Neutrophil (primary cell): ENCODE results near the gene YKT6.

Experiments
- H3K27ac ChIP-seq: fragments of 200-600 bp; sonication (generic); 2 replicates; pipeline ENCODE4 v1.5.1; 2016; ENCODE audit warnings: mild to moderate bottlenecking, moderate library complexity
- H3K27me3 ChIP-seq: fragments of 200-600 bp; sonication (generic); 2 replicates; pipeline ENCODE4 v1.6.0; 2016; ENCODE audit warnings: mild to moderate bottlenecking
- H3K36me3 ChIP-seq: fragments of 200-600 bp; sonication (generic); 2 replicates; pipeline ENCODE4 v1.5.1; 2017
- H3K4me1 ChIP-seq, 2 experiments: fragments of 200-600 bp in 1 of 2; sonication (generic) in 1 of 2; 1 replicate in 1 of 2; 2 replicates in 1 of 2; pipeline versions ENCODE4 v1.5.1 to v1.6.1; 2013 to 2016; ENCODE audit warnings: low read depth in 1 of 2, low read length in 1 of 2, mild to moderate bottlenecking in 1 of 2, moderate library complexity in 1 of 2; ENCODE audit not compliant: control insufficient read depth in 1 of 2, insufficient read depth in 1 of 2
- H3K4me3 ChIP-seq, 2 experiments: fragments of 200-600 bp in 1 of 2; sonication (generic) in 1 of 2; 1 replicate in 1 of 2; 2 replicates in 1 of 2; pipeline ENCODE4 v1.5.1; 2013 to 2016; ENCODE audit warnings: low read depth in 1 of 2, low read length in 1 of 2, mild to moderate bottlenecking in 1 of 2, moderate library complexity in 1 of 2
- H3K9me3 ChIP-seq: fragments of 200-600 bp; sonication (generic); 2 replicates; pipeline ENCODE4 v1.5.1; 2016
- CTCF ChIP-seq: fragments of 200-600 bp; sonication (generic); IDR thresholded peaks from 2 replicates; pipeline ENCODE4 v1.5.1; 2016; ENCODE audit warnings: antibody characterized with exemption

The YKT6 gene

GRCh38 chr7:44235066-44235465 is 34.3 kb downstream of the YKT6 start:
- Histone ChIP-seq H3K27me3 (no peaks in the 10 kb centered on the region), H3K4me1 (no peaks in the 10 kb centered on the region), H3K9me3 (no peaks in the 10 kb centered on the region), H3K27ac (no peak overlapping the region), H3K36me3 (no peaks in the 10 kb centered on the region), H3K4me3 (no peak overlapping the region)
- no peak for TF ChIP-seq CTCF

- Histone ChIP-seq H3K36me3 (no peaks in the 10 kb centered on the region), H3K27me3 (no peaks in the 10 kb centered on the region), H3K27ac (no peak overlapping the region), H3K4me3 (no peak overlapping the region), H3K9me3 (no peaks in the 10 kb centered on the region), H3K4me1 (no peaks in the 10 kb centered on the region)
- no peak for TF ChIP-seq CTCF
Observed at GRCh38 chr7:44235582-44236332, 35.0 kb downstream of the YKT6 start.

GRCh38 chr7:44236333-44236728 is 35.6 kb downstream of the YKT6 start:
- Histone ChIP-seq H3K36me3 (no peaks in the 10 kb centered on the region), H3K9me3 (no peaks in the 10 kb centered on the region), H3K27me3 (no peaks in the 10 kb centered on the region), H3K27ac (no peak overlapping the region), H3K4me1 (peaks cover 0 to 3% of the 10 kb centered on the region in 2 experiments), H3K4me3 (no peak overlapping the region)
- no peak for TF ChIP-seq CTCF

GRCh38 chr7:44237696-44238095 is 36.9 kb downstream of the YKT6 start:
- Histone ChIP-seq H3K4me3 (no peak overlapping the region), H3K27ac (no peak overlapping the region), H3K27me3 (no peaks in the 10 kb centered on the region), H3K9me3 (no peaks in the 10 kb centered on the region), H3K36me3 (no peaks in the 10 kb centered on the region), H3K4me1 (peaks cover 0 to 3% of the 10 kb centered on the region in 2 experiments)
- TF ChIP-seq CTCF, result no peak

- Histone ChIP-seq H3K9me3 (no peaks in the 10 kb centered on the region), H3K4me3 (no peak overlapping the region), H3K4me1 (peaks cover 0 to 3% of the 10 kb centered on the region in 2 experiments), H3K27me3 (no peaks in the 10 kb centered on the region), H3K27ac (no peak overlapping the region), H3K36me3 (no peaks in the 10 kb centered on the region)
- no peak for TF ChIP-seq CTCF
Observed at GRCh38 chr7:44238116-44238695, 37.4 kb downstream of the YKT6 start.
